HG03520 (cell line): Measurements from ENCODE around the gene CHMP1B.
"Not testable (repeated sequence)": the region's sequence is repeated elsewhere in the genome, so short reads cannot be mapped to it uniquely, and the experiment has no call there.

Experiments
- ATAC-seq: cut with Tn5 transposase; IDR thresholded peaks from one replicate; pipeline ENCODE4 v1.9.1; 2021; ENCODE audit warnings: mild to moderate bottlenecking, moderate library complexity; ENCODE audit not compliant: unreplicated experiment

Gene CHMP1B

GRCh38 chr18:11839556-11839955 is 11.7 kb upstream of the CHMP1B start:
- ATAC-seq = no peak

DNA sequence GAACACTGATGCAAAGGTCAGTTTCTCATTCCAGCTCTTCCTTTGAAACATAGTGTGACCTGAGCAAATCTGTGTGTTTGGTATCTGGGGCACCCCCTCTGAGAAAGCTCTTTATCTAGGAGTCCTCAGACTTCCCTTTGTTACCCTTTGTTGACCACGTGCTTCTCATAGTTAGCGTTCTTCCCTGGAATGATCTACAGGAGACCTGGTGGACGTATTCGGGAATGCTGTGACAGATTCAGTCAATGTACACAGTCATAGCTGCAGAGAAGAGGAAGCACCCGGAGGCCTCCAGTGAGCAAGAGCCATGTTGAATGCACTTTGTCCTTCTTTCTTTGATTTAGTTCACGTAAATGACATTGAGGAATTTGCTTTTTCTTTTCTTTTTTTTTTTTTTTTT is 10.7 kb upstream of the CHMP1B start:
- no peak for ATAC-seq

GRCh38 chr18:11842562-11842961 is 8.7 kb upstream of the CHMP1B start:
- no peak for ATAC-seq

- no peak for ATAC-seq
Measured at GRCh38 chr18:11844436-11844835, 6.8 kb upstream of the CHMP1B start.

GRCh38 chr18:11845654-11846053 is 5.6 kb upstream of the CHMP1B start:
- no peak for ATAC-seq

GRCh38 chr18:11847811-11848210 is 3.4 kb upstream of the CHMP1B start:
- ATAC-seq = no peak

DNA sequence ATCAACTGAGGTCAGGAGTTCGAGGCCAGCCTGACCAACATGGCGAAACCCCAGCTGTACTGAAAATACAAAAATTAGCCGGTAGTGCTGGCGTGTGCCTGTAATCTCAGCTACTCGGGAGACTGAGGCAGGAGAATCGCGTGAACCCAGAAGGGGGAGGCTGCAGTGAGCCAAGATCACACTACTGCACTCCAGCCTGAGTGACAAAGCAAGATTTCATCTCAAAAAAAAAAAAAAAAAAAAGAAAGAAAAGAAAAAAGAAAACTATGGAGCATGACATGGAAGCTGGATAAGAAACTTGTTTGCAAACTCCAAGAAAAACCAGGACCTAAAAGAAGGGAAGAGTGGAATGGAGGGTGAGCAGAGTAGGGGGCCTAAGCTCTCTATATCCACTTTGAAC is 1.9 kb upstream of the CHMP1B start:
- ATAC-seq = no peak

DNA sequence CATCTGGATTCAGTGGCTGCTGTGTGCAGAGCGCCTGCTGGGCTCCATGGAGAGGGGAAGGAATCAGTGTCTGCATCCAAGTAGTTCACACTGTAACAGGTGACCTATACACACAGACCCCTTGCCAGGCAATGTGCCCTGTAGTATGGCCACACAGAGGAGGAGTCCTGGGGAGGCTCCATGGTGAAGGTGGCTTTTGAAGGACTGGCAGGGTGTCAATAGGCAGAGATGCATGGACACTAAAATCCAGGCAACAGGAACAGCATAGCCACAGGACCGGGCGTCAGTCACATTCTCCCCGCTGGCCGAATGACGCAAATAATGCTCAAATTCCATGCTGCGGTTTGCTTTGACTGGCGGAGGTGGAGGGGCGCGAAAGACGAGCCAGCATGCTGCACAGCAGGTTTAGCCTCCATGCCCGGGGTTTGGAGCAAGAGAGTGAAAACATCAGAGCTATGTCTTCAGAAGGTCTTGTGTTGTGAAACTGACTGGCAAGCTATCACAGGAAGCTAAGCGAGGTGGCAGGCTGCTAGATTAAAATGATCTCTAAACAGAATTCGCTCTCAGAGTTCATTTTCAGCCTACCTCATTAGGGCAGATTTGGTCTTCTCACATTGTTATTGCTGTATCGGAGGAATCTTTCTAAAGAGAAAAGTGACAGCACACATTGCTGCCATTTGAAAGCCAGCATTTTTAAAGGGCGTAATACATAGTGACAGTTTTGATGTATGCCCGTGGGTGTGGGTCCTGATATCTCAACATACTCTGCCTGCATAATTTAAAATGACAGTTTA is 1.2 kb upstream of the CHMP1B start:
- ATAC-seq = no peak

DNA sequence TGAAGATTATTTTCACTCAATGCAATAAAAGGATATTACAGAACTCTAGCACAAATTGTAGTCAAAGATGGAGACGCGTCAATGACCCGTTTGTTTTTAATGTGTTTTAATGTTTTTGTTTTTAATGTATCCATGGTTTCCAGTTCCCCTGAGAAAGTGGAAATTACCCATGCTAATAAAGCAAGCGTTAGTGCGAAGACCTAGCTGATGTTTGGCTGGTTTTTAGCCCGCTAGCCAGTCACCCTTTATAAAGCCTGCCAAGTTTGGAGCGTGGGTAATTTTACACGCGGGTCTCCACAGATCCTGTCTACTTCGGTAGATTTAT is 430 bp upstream of the CHMP1B start:
- ATAC-seq = peak; percentile 29

DNA sequence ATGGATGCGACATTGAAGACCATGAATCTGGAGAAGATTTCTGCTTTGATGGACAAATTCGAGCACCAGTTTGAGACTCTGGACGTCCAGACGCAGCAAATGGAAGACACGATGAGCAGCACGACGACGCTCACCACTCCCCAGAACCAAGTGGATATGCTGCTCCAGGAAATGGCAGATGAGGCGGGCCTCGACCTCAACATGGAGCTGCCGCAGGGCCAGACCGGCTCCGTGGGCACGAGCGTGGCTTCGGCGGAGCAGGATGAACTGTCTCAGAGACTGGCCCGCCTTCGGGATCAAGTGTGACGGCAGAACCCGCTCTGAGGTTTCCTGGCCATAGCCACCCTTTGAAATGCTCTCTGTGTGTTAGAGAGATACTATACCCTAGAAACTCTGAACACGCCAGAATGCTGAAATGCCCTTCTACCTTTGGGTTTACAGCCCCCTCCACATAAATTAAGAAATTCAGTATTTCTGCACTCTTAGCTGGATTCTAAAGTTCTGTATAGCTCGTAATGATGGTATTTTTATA is 659 bp downstream of the CHMP1B start:
- no peak for ATAC-seq

- ATAC-seq = not testable (repeated sequence)
Measured at GRCh38 chr18:11854554-11854953, 3.3 kb downstream of the CHMP1B start.

DNA sequence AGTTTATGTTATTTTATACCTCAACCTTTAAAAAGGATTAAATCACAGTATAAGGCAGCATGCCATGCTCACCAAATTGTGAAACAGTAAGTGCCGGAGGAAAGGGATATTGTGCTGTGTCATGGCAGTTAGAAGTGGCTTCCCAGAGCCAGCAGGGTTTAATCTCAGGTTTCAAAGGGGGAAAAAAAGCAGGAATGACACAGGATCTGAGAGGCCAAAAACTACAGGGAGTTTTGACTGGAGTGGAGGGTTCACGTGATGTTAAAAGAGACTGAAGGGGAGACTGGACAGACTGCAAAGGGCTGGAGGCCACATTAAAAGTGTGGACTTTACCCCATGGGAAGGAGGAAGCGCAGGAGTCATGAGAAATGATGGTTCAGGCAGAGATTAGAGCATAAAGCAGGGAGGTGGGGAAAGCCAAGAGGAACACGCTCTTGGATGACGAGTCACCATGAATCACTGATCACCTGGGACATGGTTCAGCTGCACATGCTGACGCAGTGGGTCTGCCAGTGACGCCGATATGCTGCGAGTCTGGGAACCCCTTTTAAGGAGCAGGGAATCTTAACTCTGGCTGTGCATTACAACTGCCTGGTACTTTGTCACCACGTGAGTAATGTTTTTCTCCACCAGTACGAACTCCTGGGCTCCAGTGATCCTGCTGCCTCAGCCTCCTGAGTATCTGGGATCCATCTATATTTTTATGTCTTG is 6.1 kb downstream of the CHMP1B start:
- no peak for ATAC-seq

DNA sequence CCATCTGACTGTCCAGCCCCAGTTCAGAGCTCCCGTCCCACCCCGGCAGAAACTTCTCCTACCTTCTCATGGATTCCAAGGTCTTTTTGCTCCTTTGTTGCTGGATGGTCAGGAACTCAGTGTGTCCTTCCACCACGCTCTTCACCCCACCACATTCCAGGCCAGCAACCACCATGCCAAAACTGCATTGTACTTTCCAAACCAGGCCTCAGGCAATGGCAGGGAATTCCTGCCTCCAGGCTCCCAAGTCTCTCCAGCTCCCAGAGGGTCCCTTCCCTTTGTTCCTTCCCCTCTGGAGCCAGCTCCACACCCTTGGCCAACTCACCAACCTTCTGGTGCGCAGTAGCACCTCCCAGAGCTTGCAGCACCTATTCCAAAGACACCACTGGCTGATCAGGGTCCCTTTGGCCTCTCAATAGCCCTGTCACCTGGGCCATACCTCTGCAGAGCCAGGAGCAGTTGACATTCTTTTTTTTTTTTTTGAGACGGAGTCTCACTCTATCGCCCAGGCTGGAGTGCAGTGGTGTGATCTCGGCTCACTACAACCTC is 8.1 kb downstream of the CHMP1B start:
- no peak for ATAC-seq

GRCh38 chr18:11859903-11860407 is 8.7 kb downstream of the CHMP1B start:
- no peak for ATAC-seq

GRCh38 chr18:11860594-11861450 is 9.6 kb downstream of the CHMP1B start:
- no peak for ATAC-seq

GRCh38 chr18:11861583-11862288 is 10.5 kb downstream of the CHMP1B start:
- no peak for ATAC-seq

- ATAC-seq = no peak
Measured at GRCh38 chr18:11862468-11863137, 11.4 kb downstream of the CHMP1B start.

DNA sequence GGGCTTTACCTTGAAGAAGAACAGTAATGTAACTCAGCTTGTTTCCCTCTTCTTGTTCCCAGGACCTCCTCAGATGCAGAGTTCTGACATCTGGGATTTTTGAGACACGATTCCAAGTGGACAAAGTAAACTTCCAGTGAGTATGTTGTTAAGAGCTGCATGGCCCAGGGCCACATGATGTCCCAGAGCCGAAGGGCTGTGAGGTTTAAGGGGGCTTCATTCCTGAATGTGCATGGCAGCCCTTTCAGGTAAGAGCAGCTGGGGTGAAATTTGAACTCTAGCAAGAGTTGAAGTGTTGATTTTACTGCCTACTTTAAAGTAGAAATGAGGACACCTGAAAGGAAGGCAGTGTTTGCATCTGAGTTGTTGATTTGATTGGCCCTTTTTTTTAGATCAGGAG is 13.3 kb downstream of the CHMP1B start:
- ATAC-seq = no peak

DNA sequence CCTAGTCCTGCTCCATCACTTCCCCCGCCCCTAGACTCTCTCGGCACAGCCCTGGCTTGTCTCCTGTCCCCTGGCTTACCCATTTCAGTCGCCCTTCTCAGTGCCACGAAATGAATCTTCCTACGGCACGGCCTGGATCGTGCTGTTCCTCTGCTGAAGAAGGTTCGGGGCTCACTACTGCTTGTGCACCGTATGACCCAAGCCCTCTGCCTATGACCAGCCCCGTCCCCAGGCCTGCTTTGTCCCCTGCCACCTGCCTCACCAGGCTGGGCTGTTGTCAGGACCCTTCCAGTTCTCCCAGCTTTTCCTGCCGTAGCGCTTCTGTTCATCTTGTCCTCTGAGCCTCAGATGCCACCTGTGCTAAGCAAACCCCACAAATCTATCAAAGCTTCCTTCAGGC is 13.9 kb downstream of the CHMP1B start:
- no peak for ATAC-seq

DNA sequence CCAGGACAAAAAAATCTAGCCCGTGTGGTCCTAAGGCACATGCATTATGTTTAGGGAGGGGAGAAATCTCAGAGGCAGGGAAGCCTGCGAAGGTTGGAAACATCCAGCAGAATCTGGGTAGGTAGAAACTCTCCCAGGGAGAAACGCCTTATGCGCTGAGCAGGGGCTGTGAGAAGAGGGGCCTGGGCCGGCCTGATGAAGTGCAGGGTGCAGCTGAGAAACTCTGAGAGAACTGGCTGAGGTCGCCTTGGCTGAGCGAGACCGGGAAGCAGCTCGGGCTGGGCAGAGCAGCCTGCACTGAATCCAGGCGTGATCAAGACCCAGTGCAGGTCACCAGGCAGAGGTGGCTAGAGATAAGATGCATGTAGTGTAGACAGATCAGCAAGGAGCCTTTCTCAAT is 15.1 kb downstream of the CHMP1B start:
- ATAC-seq = no peak
